Upper lobe of left lung (tissue), 6 donors: Measurements from ENCODE around the gene NANS. TPM values are rescaled to one million over a fixed set of nuclear protein-coding genes. Genes with fewer than 3 reads are reported as not detected.

Experiments used
- ATAC-seq, 2 donors: fragments of 200-7000 bp; cut with Tn5 transposase; one replicate each; pipeline ENCODE4 v1.9.1; 2022; ENCODE audit warnings: mild to moderate bottlenecking in 2 of 2, moderate library complexity in 2 of 2; ENCODE audit not compliant: low FRiP score in 2 of 2
- DNase-seq, 2 donors: peaks; one replicate each; pipeline ENCODE4 v3.0.0-alpha.2; 2019 to 2020
- H3K27ac ChIP-seq, 4 donors: fragments of 200-600 bp; sonication (generic); one replicate each; pipeline ENCODE4 v1.5.1; 2016 to 2019
- H3K27me3 ChIP-seq, 4 donors: fragments of 200-600 bp; sonication (generic); one replicate each; pipeline ENCODE4 v1.5.1; 2017 to 2019
- H3K36me3 ChIP-seq, 4 donors: fragments of 200-600 bp; sonication (generic); one replicate each; pipeline ENCODE4 v1.5.1; 2016 to 2019
- H3K4me1 ChIP-seq, 4 donors: fragments of 200-600 bp; sonication (generic); one replicate each; pipeline ENCODE4 v1.5.1; 2018 to 2019
- H3K4me3 ChIP-seq, 4 donors: fragments of 200-600 bp; sonication (generic); one replicate each; pipeline ENCODE4 v1.5.1; 2017 to 2019; ENCODE audit warnings: mild to moderate bottlenecking in 2 of 4, moderate library complexity in 1 of 4
- H3K9me3 ChIP-seq, 4 donors: fragments of 200-600 bp; sonication (generic); one replicate each; pipeline ENCODE4 v1.5.1; 2018 to 2019
- EP300 ChIP-seq, 4 donors: sonication (generic); formaldehyde crosslinking; IDR thresholded peaks; one replicate each; pipeline ENCODE4 v1.5.1; 2017; ENCODE audit warnings: antibody characterized with exemption in 4 of 4, control low read depth in 2 of 4
- POLR2A ChIP-seq, 4 donors: fragments of 450-650 bp; IDR thresholded peaks; one replicate each; pipeline ENCODE4 v1.5.1; 2016 to 2017; ENCODE audit warnings: antibody characterized with exemption in 4 of 4, mild to moderate bottlenecking in 2 of 4
- POLR2AphosphoS5 ChIP-seq, 2 donors: sonication (generic); formaldehyde crosslinking; IDR thresholded peaks; one replicate each; pipeline ENCODE4 v1.5.1; 2017; ENCODE audit warnings: antibody characterized with exemption in 2 of 2
- WGBS, 2 donors: methylation state at CpG; one replicate each; pipeline ENCODE4 v1.1.5; 2017 to 2018; 5-methylcytosine and 5-hydroxymethylcytosine counted together
- total RNA-seq, 6 donors: library from RNA; depleted of rRNA in 4 of 6; stranded (reverse); fragments of >200 nt in 4 of 6; gene quantifications; one replicate each; pipeline versions ENCODE4 v1.1.0 to v1.2.1, GENCODE V29; 2016 to 2021
- TF ChIP-seq, protein P1 (sequence below), 6 experiments: fragments of 450-650 bp in 4 of 6; fragments of 200-600 bp in 2 of 6; sonication (generic) in 2 of 6; IDR thresholded peaks; one replicate each; pipeline ENCODE4 v1.5.1; 2016 to 2019; ENCODE audit warnings: antibody characterized with exemption in 6 of 6
- donor health status: DM: no; HTN: no; CAD: no; lungs with moderate emphysema.
- donor health status: DM: no; HTN: yes; CAD: no; lungs with severe emphysema.

Gene NANS, protein sequence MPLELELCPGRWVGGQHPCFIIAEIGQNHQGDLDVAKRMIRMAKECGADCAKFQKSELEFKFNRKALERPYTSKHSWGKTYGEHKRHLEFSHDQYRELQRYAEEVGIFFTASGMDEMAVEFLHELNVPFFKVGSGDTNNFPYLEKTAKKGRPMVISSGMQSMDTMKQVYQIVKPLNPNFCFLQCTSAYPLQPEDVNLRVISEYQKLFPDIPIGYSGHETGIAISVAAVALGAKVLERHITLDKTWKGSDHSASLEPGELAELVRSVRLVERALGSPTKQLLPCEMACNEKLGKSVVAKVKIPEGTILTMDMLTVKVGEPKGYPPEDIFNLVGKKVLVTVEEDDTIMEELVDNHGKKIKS
- 10 to 100 TPM; 41.4 to 75.5 (median 60.7) TPM for total RNA-seq

DNA sequence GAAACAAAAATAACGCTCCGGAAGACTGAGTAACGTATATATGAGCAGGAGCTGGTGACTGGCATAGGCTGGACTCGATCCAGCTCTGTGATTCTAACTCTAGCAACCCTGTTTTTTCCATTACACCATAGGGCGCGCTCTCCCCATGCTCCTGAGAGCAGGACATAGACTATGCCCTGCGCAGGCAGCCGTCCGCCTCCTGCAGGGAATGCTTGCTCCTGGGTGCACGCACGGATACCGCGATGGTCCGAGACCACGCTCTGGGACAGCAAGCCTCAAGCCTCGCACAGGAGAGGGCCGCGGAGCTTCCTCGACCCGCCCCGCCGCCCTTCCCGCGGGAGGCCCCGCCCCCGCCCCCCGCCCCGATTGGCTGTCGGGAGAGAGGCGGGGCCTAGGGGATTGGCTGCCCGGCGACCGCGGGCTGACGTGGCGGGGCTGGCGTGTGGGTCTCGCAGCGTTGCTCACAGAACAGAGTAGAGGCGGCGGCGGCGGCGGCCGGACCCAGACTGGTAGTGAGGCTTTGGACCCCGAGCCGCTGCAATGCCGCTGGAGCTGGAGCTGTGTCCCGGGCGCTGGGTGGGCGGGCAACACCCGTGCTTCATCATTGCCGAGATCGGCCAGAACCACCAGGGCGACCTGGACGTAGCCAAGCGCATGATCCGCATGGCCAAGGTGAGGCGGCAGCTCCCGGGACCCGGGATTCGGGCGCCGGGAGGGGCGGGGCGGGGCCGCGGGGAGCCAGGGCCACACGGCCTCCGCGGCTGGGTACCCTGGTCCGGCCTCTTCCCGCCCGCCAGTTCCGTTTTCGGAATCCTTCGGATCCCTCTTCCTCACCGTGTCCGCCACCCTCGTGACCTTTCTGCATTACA, at the start of gene NANS:
TSS of gene NANS (plus strand) at position 464 of the 869 bp plus-strand sequence. CDS start at position 541, 77 bp downstream.
- peaks cover 4 to 10% (median 9%) of the 10 kb centered on the region in 4 donors for H3K36me3 ChIP-seq
- WGBS, 2 donors, result 0 to 1% methylated on average over 23 to 40 of the region's 80 CpGs
- H3K27me3 ChIP-seq, result no peaks in the 10 kb centered on the region
- DNase-seq, result peak; percentile 95 to 99
- peaks cover 17 to 35% (median 29%) of the 10 kb centered on the region in 4 donors for H3K4me1 ChIP-seq
- ATAC-seq, result peak; percentile 99
- H3K27ac ChIP-seq, result peak within 1 kb of the TSS; percentile 93 to 98 (median 98)
- no peaks in the 10 kb centered on the region for H3K9me3 ChIP-seq
- peak within 1 kb of the TSS; percentile 76 to 93 (median 90) for H3K4me3 ChIP-seq
- TF ChIP-seq, protein P1, sequence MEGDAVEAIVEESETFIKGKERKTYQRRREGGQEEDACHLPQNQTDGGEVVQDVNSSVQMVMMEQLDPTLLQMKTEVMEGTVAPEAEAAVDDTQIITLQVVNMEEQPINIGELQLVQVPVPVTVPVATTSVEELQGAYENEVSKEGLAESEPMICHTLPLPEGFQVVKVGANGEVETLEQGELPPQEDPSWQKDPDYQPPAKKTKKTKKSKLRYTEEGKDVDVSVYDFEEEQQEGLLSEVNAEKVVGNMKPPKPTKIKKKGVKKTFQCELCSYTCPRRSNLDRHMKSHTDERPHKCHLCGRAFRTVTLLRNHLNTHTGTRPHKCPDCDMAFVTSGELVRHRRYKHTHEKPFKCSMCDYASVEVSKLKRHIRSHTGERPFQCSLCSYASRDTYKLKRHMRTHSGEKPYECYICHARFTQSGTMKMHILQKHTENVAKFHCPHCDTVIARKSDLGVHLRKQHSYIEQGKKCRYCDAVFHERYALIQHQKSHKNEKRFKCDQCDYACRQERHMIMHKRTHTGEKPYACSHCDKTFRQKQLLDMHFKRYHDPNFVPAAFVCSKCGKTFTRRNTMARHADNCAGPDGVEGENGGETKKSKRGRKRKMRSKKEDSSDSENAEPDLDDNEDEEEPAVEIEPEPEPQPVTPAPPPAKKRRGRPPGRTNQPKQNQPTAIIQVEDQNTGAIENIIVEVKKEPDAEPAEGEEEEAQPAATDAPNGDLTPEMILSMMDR (IDR thresholded peaks at IDR 0.05), result peak in 2 of 6 experiments; percentile 14 to 24
- TF ChIP-seq EP300 (IDR thresholded peaks at IDR 0.05), result no peak
- TF ChIP-seq POLR2A (IDR thresholded peaks at IDR 0.05), result peak; percentile 70 to 98 (median 96)
- TF ChIP-seq POLR2AphosphoS5 (IDR thresholded peaks at IDR 0.05), result peak; percentile 58 to 97

DNA sequence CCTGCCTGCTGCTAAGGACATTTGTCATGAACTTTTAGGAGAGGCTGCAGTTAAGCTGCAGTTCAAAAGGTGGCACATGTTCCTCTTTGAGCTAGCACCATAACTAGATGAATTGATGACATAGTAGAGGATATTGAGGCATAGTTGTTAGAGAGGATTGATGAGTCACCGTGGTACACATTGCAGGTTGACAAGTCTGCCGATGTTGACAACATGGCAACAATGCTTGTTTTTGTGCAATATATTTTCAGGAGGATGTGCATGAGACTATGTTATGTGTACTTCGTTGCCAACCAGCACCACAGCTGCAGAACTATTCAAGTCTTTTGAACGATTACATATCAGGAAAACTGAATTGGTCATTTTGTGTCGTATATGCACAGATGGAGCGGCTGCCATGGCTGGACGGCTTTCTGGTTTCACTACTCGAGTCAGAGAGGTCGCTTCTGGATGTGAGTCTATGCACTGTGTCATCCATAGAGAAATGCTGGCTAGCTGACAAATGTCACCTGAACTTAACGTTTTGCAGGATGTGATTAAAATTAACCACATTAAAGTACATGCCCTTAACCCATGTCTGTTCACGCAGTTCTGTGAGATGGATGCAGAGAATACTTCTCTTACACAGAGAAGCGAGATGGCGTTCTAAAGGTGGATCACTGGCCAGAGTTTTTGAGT, 49.1 kb upstream of the NANS start:
- ATAC-seq (no peak), DNase-seq (no peak)
- no peaks in the 10 kb centered on the region for H3K9me3 ChIP-seq
- no peak overlapping the region for H3K4me3 ChIP-seq
- H3K4me1 ChIP-seq, result peaks cover 0 to 18% (median 11%) of the 10 kb centered on the region in 4 donors
- peaks cover 20 to 87% (median 55%) of the 10 kb centered on the region in 4 donors for H3K36me3 ChIP-seq
- 79 to 87% methylated on average over 13 of the region's 13 CpGs for WGBS, 2 donors
- H3K27ac ChIP-seq, result no peak overlapping the region
- no peaks in the 10 kb centered on the region for H3K27me3 ChIP-seq
- no peak for TF ChIP-seq EP300 (IDR thresholded peaks at IDR 0.05)
- TF ChIP-seq POLR2AphosphoS5 (IDR thresholded peaks at IDR 0.05), result no peak

DNA sequence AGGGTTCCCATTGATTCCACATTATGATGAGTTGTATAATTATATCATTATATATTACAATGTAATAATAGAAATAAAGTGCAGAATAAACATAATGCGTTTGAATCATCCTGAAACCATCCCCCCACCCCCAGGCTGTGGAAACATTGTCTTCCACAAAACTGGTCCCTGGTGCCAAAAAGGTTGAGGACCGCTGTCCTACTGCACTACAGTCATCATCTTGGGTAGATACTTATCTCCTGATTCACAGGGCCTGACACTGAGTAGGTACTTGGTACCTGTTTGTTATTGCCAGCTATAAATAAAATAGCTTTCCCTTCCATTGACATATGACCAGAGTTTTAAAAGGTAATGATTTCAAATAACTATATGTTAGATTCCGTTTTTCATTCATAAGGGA, 47.8 kb upstream of the NANS start:
- ATAC-seq (no peak), DNase-seq (no peak)
- peaks cover 31 to 91% (median 69%) of the 10 kb centered on the region in 4 donors for H3K36me3 ChIP-seq
- no peaks in the 10 kb centered on the region for H3K9me3 ChIP-seq
- H3K4me1 ChIP-seq, result peaks cover 0 to 15% (median 10%) of the 10 kb centered on the region in 4 donors
- H3K4me3 ChIP-seq, result no peak overlapping the region
- TF ChIP-seq POLR2AphosphoS5 (IDR thresholded peaks at IDR 0.05) (no peak), EP300 (IDR thresholded peaks at IDR 0.05) (no peak), POLR2A (IDR thresholded peaks at IDR 0.05) (no peak)
- TF ChIP-seq, protein P1 (IDR thresholded peaks at IDR 0.05), result no peak
- WGBS, 2 donors, result 84% methylated on average over 3 of the region's 3 CpGs
- H3K27me3 ChIP-seq, result no peaks in the 10 kb centered on the region
- H3K27ac ChIP-seq, result no peak overlapping the region

DNA sequence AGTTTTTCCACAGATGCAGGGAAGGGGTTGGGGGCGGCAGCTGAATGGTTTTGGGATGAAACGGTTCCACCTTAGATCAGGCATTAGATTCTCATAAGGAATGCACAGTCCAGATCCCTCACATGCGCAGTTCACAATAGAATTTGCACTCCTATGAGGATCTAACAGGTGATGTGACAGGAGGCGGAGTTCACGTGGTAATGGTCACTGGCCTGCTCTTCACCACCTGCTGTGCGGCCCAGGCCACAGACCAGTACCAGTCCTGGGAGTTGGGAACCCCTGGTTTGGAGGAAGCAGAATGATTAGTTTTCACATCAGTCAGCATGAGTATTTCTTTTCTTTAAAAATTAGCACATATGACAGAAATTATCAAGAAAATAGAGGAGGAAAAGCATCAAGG, 47.1 kb upstream of the NANS start:
- ATAC-seq (no peak), DNase-seq (no peak)
- TF ChIP-seq POLR2A (IDR thresholded peaks at IDR 0.05) (no peak), EP300 (IDR thresholded peaks at IDR 0.05) (no peak), POLR2AphosphoS5 (IDR thresholded peaks at IDR 0.05) (no peak)
- TF ChIP-seq, protein P1 (IDR thresholded peaks at IDR 0.05), result no peak
- Histone ChIP-seq H3K4me3 (no peak overlapping the region), H3K9me3 (no peaks in the 10 kb centered on the region), H3K27ac (peak overlapping the region in 1 of 4 donors; percentile 43), H3K27me3 (no peaks in the 10 kb centered on the region), H3K36me3 (peaks cover 33 to 93% (median 75%) of the 10 kb centered on the region in 4 donors), H3K4me1 (peaks cover 0 to 15% (median 10%) of the 10 kb centered on the region in 4 donors)
- WGBS, 2 donors, result 91 to 93% methylated on average over 6 of the region's 6 CpGs
